ACC112 (cell line): ENCODE data around the gene OR52L1.

Source experiments
- H2AFZ ChIP-seq: fragments of 200-600 bp; sonication (generic); one replicate; pipeline ENCODE4 v1.6.0; 2017; ENCODE audit warnings: antibody characterized with exemption, low read length; ENCODE audit not compliant: unreplicated experiment
- H3K27ac ChIP-seq: fragments of 200-600 bp; sonication (generic); 2 replicates; pipeline ENCODE4 v1.5.1; 2014; ENCODE audit warnings: low read depth, mild to moderate bottlenecking, antibody characterized with exemption, low read length, moderate library complexity
- H3K27me3 ChIP-seq: fragments of 200-600 bp; sonication (generic); 2 replicates; pipeline ENCODE4 v1.6.1; 2014; ENCODE audit warnings: mild to moderate bottlenecking, antibody characterized with exemption, low read length, moderate library complexity, mixed read lengths; ENCODE audit not compliant: insufficient read depth
- H3K36me3 ChIP-seq: fragments of 200-600 bp; sonication (generic); 2 replicates; pipeline ENCODE4 v1.6.1; 2016; ENCODE audit warnings: mild to moderate bottlenecking, antibody characterized with exemption, low read length, moderate library complexity, mixed read lengths; ENCODE audit not compliant: insufficient read depth
- H3K4me1 ChIP-seq: fragments of 200-600 bp; sonication (generic); one replicate; pipeline ENCODE4 v1.6.1; 2016; ENCODE audit warnings: low read length, mixed read lengths; ENCODE audit not compliant: insufficient read depth, unreplicated experiment, control insufficient read depth
- H3K4me3 ChIP-seq: fragments of 200-600 bp; sonication (generic); 2 replicates; pipeline ENCODE4 v1.5.1; 2014; ENCODE audit warnings: mild to moderate bottlenecking, low read depth, low read length
- H3K79me2 ChIP-seq: fragments of 200-600 bp; sonication (generic); one replicate; pipeline ENCODE4 v1.6.0; 2016; ENCODE audit warnings: low read length; ENCODE audit not compliant: control insufficient read depth, unreplicated experiment, insufficient read depth

Gene OR52L1

GRCh38 chr11:5941951-5942350 lies 44.8 kb downstream of the OR52L1 start, which contains the start of gene OR56A3:
TSS of gene OR56A3 (plus strand) at chr11:5942251. CDS start at chr11:5947347, 5,096 bp downstream.
- Histone ChIP-seq H3K4me1 (no peaks in the 10 kb centered on the region), H3K36me3 (no peaks in the 10 kb centered on the region), H3K79me2 (no peaks in the 10 kb centered on the region), H3K27ac (no peak within 1 kb of the TSS), H3K27me3 (no peaks in the 10 kb centered on the region), H3K4me3 (no peak within 1 kb of the TSS), H2AFZ (no peak within 1 kb of the TSS)

DNA sequence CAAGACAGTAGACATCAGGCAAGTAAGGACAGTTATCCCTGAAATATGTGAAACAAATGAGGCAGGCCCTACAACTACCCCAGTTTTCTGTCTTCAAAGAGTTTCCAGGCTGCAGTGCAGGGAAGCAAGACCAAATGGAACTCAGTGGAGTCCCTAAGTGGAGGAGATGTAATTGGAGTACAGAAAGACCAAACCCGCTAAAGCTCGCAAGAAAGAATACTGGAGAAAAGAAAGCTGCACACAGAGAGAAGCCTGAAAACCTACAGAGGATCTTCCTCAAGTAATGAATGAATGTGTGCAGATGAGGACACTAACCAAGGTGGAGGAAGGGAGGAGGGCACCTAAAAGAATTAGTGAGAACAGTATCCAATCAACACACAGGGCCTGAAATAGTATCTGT lies 46.0 kb downstream of the OR52L1 start:
- H3K4me1 ChIP-seq = no peaks in the 10 kb centered on the region
- no peaks in the 10 kb centered on the region for H3K79me2 ChIP-seq
- H2AFZ ChIP-seq = no peak overlapping the region
- no peaks in the 10 kb centered on the region for H3K36me3 ChIP-seq
- no peak overlapping the region for H3K4me3 ChIP-seq
- H3K27me3 ChIP-seq = no peaks in the 10 kb centered on the region
- no peak overlapping the region for H3K27ac ChIP-seq

- H3K27me3 ChIP-seq = no peaks in the 10 kb centered on the region
- H3K36me3 ChIP-seq = no peaks in the 10 kb centered on the region
- H3K4me1 ChIP-seq = no peaks in the 10 kb centered on the region
- H3K4me3 ChIP-seq = no peak overlapping the region
- no peak overlapping the region for H2AFZ ChIP-seq
- no peak overlapping the region for H3K27ac ChIP-seq
- no peaks in the 10 kb centered on the region for H3K79me2 ChIP-seq
These were observed 48.2 kb downstream of the OR52L1 start for GRCh38 chr11:5938603-5938965.

- Histone ChIP-seq H2AFZ (no peak overlapping the region), H3K36me3 (no peaks in the 10 kb centered on the region), H3K4me3 (no peak overlapping the region), H3K4me1 (no peaks in the 10 kb centered on the region), H3K27me3 (no peaks in the 10 kb centered on the region), H3K27ac (no peak overlapping the region), H3K79me2 (no peaks in the 10 kb centered on the region)
These were observed 48.8 kb downstream of the OR52L1 start for GRCh38 chr11:5937868-5938602.
